NCI-H82 treated with DMSO at 0.1 percent for 48 hours (cell line): ENCODE data around the gene LRRC56.
"Not testable (repeated sequence)": the region's sequence is repeated elsewhere in the genome, so short reads cannot be mapped to it uniquely, and the experiment has no call there.

Source experiments
- DNase-seq: peaks from one replicate; lab custom pipeline; 2025; ENCODE audit not compliant: unreplicated experiment; lab: John Stamatoyannopoulos, UW

Gene LRRC56

DNA sequence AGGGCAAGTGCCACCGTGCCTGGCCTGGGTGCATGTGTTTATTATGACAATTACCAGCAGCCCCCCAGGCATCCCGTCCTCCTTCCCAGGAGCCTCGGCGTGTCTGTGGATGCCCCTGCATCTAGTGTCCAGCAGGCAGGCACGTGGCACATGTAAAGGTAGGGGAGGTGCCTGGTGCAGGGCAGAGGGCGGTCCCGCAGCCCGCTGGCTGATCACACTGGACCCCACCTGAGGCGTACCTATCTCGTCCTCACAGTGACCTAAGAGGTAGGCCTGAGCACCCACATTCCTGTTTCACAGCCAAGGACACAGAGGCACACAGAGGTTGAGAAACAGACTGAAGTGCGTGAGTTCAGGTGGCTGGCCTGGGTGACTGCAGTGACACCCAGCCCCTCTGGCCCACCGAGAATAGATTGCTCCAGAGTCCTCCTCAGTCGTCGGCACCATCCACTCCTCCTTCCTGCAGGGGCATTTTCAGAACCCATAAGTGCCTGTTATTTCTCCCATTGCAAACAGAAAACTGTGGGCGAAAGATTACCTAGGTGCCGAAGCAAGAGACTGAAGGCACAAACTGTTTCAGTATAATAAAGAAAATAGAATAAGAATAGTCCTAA, 35.9 kb downstream of the LRRC56 start:
- DNase-seq: no peak

DNA sequence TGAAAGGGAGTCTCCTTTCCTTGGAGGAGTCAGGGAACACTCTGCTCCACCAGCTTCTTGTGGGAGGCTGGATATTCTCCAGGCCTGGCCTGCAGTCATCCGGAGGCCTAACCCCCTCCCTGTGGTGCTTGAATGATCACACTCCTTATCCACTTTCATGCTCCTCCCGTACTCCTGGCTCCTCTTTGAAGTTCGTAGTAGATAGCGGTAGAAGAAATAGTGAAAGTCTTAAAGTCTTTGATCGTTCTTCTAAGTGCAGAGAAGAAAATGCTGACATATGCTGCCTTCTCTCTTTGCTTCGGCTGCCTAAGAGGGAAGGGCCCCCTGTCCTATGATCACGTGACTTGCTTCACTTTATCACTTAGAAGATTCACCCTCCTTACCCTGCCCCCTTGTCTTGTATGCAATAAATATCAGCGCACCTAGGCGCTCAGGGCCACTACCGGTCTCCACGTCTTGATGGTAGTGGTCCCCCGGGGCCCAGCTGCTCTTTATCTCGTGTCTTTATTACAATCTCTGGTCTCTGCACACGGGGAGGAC, 36.8 kb downstream of the LRRC56 start:
- DNase-seq: not testable (repeated sequence)

DNA sequence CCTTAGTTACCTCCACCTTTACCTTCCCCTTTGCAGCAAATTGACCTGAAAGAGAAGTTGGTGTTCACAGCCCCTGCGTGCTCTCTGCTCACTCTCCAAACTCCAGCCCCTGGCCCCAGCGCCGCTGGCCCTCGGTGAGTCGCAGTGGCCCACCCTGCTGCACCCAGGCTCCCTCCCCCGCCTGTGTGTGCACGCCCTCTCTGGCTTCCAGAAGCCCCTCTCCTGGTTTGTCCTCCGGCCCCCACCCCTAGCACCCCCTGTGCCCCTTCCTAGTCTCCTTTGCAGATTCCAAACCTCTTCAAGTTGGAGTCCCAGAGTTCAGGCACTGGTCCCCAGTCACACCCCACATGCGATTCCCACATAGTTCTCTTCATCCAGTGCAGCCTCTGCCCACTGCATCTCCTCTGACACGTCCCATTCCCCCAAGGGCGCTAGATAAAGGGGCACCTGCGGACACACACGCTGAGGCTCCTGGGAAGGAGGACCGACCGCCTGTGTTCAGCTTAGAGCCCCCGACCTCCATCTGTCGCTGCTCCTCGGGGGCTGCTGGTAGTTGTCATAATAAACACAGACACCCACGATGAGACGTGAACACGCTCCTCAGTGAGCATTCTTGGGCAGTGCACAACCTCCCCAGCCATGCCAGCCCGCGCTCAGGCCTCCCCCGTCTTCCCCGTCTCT, 37.4 kb downstream of the LRRC56 start:
- DNase-seq: no peak

DNA sequence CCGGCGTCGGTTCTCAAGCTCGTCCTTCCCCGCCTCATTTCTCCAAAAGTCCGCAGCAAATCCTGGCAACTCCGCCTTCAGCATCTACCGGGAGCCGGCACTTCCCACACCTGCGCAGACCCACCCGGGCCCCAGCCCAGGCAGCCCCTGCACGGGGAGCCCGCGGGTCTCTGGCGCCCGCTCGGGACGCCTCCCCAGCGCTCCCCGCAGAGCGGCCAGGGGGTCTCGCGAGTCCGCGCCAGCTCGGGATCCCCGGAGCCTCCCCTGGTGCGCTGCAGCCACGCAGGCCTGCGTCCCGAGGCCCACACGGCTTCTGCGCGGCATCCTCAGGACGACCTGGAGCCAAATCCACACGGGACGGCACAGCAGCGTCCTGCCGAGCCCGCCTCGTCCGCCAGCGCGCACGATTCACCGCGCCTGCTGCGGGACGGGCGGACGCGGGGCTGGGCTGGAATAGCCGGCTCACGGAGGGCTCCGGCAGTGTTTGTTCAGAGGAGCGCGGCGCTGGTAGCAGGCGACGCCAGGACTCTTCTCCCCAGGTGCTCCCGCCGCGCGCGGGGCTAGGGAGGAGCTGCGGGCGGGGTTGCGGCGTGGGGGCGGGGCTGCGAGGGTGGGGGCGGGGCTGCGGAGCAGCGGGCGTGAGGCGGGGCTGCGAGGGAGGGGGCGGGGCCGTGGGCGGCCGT, 38.1 kb downstream of the LRRC56 start:
- DNase-seq: no peak

DNA sequence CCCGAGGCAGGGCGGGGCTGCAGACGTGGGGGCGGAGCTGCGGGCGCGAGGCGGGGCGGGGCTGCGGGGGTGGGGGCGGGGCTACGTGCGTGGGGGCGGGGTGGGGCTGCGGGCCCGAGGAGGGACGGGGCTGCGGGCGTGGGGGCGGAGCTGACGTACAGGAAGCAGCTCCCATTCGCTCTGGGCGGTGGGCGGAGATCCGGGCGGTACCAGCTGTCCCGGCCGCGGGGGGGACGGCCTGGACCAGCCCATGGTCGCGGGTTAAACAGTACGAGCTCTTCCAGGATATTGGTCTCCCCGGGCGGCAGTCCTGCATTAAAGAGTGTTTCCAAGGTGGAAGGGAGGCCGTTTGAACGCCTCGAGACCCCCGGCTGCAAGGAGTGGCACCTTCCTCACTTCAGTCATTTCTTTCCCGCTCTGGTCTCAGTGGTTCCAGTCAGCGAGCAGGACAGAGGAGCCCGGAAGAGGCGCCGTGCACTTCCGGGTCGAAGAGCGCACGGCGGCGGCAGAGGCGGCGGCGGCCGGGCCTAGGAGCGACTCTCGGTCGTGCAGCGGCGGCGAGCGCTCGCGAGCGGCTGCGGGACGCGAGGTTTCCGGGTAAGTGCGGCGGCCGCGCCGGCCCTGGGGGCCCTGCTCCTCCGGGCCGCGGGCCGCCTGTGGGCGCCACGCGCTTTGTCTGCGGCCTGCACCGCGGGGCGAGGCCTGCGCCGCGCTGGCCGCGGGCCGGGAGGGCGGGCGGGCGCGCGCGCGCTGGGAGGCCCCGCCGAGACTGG, 38.9 kb downstream of the LRRC56 start, which contains the start of gene PHRF1:
PHRF1 (plus strand) TSS at position 475 of the 773 bp plus-strand sequence. CDS start 5,043 bp downstream, outside the sequence.
- peak; percentile 86 for DNase-seq

DNA sequence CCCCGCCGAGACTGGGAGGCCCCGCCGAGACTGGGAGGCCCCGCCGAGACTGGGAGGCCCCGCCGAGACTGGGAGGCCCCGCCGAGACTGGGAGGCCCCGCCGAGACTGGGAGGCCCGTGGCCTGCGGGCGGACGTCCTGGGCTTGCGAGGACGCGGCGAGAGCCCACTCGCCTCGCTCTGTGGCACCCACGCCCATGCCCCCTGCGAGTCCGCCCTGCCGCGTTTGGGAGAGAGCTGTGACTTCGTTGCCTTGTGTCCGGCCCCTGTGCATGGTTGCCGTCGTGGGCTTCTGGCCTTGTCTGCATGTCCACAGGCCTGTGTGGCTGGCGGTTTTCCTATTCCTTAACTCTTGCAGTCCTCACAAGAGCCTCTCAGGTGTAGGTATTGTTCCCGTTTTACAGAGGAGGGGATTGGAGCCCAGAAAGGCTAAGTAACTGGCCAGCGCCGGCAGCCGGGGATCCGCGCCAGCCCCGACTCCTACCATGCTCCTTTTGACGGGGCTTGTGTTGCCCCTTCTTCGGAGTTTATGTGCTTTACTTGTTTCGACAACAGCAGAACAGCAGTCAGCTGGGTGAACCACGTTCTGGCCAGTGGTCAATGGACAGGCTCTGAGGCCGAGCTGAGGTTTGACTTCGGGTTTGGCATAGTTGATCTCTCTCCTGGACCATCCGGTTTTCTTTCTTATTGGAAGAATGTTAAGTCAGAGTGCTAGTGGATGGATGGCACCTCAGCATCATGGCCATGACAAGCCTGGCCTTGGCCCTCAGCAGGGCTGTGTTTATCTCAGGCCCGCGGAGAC, 39.7 kb downstream of the LRRC56 start:
- DNase-seq: no peak

DNA sequence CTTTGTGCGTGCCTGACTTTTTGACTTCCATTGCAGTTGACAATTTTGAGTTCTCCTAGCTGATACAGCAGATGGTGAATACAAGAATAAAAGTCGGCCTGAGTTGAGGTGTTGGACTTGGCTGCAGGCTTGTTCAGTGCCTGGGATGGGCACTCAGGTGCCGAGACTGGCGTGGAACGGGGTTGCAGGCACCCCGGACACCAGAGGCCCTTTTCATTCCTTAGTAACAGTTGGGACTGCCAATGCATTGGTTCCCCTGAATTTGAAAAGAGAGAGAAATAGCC, 40.2 kb downstream of the LRRC56 start:
- DNase-seq: no peak

DNA sequence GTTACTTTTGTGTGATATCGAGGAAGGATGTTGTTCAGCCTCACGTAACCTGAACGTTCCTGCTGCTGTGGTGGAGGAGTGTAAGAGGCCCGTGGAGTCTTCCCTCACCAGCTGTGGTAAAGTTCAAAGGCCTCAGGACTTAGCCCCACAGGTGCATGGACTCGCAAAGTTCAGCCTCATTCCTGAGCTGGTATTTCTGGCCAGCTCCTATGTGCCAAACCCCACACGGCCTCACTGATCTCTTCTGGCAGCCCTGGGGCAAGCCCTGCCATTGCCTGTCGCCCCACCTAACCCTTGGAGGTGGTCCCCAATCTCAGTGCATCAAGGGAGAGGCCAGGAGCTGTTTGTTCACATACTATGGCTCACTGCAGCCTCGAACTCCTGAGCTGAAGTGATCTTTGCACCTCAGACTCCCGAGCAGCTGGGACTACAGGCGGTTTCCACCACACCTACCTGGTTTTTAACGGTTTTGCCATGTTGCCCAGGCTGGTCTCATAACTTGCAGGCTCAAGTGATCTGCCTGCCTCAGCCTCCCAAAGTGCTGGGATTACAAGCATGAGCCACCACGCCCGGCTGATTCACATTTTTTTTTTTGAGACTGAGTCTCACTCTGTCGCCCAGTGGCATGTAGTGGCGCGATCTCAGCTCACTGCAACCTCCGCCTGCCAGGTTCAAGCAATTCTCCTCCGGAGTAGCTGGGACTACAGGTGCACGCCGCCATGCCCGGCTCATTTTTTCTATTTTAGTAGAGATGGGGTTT, 41.1 kb downstream of the LRRC56 start:
- DNase-seq: no peak

DNA sequence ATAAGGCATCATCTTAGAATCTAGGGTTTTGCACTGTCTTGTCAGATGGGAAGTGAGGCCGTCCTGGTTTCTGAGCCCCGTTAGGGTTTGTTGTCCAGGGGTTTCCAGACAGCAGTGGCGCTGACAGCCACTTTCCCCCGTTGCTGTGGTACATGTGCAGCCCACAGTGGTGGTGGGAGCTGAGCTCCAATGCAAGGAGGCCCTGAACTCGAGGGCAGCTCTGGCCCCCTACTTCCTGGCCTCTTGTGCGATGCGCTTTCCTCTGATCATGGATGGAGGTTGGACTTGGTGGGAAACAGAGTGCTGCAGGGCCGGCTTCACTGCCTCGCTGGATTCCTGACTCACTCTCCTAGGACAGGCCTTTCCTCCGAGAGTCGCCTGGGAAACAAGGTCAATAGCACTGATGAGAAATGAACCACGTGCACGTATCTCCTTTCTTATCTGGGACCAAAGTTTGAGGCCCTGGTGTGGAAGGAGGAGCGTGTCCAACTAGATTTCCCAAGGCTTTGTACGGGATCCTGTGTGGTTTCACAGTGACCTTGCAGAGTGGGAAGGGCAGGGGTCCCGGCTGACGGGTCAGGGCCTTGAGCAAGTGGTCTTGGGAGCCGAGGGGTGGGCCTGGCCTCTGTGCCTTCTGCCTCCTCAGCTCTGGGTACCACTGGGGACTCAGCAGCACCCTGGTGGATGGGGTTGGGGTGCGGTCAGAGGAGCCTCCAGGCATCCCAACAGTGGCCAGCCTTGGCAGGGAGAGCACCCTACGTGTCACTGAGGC, 42.7 kb downstream of the LRRC56 start:
- DNase-seq: no peak

DNA sequence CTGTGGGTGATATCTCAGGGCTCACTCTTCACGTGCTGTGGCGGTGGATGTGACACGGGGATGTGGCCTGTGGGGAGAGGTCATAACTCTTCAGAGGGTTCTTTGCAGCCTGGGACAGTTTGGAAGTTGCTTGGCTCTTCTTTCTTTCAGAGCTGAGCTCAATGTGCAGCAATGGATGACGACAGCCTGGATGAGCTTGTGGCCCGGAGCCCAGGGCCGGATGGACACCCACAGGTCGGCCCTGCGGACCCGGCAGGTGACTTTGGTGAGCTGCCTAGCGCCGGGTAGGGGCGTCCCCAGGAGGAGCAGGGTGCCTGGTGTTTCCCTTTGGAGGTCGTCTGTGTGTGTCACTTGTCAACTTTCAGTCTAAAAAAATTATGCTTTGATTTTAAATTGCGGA, 44.0 kb downstream of the LRRC56 start:
- no peak for DNase-seq

DNA sequence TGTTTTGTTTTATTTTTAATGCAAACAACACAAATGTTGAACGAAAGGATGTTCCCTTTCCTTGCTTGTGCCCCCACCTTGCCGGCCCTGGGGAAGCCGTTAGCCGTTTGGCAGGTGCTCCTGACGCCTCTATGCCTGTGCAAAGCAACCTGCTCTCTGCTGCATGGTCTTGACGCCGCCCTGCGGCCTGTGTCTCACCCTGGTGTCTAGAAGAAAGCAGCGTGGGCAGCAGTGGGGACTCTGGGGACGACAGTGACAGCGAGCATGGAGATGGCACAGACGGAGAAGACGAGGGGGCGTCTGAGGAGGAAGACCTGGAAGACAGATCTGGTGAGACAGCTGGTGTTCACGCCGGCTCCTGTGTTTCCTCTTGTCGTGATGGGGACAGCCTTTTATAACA, 44.4 kb downstream of the LRRC56 start:
- DNase-seq: no peak

DNA sequence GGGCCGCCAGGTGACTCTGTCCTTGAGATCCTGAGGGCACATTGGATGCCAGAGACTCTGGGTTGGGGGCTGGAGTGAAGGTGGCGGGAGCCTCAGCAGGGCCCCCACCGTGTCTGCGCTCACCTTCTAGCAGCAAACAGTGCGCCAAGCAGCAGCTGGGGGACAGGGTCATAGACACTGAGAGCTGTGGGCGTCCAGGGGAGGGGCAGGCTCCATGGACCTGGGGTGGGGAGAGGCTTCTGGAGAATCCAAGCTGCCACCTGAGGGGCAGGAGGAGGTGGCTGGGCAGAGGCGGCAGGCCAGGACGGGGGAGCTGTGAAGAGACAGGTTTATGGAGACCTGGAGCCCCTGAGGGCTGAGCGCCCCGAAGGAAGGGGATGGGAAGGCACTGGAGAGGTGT, 47.0 kb downstream of the LRRC56 start:
- no peak for DNase-seq

DNA sequence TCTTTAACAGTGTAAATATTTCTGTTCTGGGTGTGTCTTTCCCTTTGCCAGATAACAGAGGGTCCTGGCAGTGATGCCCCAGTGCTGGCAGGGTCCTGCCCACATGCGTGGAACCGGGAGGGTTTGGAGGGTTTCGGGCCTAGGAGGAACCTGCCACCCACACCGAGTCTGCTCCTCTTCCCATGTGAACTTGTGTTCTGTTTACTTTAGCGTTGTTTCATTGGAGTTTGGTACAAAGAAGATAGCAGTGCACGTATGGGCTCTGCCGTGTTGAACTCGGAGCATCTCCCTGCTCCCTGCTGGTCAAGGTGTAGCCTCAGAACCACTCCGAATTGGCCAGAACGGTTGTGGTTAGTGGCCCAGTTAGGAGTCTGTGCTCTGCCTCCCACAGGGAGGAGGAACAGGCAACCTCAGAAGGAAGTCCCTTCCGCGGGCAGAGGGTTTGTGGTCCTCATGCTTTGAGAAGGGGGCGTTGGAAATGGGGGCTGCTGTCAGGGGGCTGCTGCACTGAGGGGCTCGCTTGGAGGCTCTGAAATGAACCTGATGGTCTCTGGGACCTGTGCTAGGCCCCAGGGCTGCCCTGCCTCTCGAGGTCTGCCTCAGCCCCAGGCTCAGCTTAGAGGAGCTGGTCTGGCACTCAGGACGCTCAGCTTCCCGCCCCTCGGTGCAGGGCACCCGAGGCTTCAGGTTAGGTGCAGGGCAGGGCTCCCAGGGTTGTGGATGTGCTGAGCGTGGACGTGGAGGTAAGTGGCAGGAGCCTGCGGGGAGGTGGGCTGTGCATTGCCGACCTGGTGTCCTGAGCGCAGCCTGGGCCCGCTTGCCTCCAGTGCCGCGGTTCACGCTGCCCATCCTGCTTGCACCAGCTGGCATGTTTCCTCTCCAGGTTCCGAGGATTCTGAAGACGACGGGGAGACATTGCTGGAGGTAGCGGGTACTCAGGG, 49.3 kb downstream of the LRRC56 start:
- DNase-seq: no peak

DNA sequence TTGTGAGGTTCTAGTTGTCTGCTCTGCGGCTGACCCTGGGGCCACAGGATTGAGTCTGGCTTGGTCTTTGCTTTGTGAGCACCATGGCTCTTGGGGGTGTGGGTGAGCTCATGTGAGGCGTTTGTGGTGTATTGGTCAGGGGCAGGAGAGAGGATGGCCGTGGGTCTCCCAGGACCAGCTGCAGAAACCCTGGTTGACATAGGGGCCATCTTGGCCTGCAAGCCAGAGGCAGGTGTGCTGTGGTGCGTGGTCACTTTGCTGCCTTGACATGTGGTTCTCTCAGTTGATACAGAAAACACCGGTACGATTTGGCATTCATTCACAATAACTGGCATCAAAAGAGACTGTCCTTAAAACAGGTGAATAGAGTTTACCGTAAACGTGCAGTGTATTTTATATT, 50.2 kb downstream of the LRRC56 start:
- no peak for DNase-seq

DNA sequence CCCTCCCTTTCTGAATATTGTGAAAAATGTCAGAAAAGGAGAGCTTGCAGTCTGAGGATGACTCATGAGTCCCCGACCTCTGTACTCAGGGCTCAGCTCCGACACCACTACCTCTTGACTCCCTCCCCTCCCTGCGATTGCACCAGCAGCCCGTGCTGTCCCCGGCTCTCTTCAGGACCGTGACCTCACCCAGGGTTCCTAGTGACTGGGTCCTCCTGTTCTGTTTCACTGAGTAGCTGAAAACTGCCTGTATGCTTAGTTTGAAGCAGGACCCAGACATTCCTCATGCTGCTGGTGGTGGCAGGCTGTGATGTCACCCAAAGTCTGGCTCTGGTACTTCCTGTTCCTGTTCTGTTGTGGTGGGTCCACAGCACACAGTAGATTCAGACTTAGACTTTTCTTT, 50.7 kb downstream of the LRRC56 start:
- DNase-seq: no peak

DNA sequence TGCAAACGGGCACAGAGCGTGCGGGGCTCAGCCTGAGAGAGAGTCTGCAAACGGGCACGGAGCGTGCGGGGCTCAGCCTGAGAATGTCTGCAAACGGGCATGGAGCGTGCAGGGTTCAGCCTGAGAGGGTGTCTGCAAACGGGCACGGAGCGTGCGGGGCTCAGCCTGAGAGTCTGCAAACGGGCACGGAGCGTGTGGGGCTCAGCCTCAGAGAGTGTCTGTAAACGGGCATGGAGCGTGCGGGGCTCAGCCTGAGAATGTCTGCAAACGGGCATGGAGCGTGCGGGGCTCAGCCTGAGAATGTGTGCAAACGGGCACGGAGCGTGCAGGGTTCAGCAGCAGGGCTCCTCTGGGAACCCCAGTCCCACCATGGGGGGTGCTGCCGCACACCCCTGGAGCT, 52.5 kb downstream of the LRRC56 start:
- no peak for DNase-seq

DNA sequence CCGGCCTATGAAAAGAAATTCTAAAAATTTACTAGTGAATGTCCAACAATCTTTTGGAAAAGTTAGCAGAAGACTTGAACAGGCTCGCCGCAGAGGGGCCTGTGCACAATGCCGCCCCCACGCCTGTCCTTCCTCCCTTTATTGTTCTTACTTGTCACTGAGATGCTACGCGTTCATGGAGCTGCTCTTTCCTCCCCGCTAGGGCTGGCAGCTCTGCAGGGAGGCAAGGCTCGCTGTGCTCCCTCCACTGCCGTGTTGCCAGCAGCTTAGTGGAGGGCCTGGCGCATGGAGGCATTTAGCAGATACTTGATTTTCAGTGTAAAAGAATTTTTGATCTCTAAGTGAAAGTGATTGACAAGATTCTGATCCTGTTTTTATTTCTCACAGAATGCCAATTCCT, 53.7 kb downstream of the LRRC56 start:
- DNase-seq: no peak

DNA sequence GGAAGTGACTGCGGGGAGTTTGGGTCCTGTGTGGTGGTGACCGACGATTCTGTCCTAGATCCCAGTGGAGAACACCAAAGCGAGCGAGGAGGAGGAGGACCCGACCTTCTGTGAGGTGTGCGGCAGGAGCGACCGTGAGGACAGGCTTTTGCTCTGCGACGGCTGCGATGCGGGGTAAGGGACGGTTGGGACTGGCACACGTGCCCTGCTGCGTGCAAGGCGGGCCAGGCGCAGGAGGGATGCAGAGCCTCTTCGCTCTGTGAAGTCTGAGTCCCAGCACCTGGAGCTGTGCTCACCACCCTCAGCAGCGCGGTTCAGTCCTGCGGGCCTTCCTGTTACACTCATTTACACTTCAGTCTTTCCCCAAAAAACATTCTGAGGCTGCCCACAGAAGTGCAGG, 55.2 kb downstream of the LRRC56 start:
- no peak for DNase-seq
